Neuron (in vitro differentiated cells): ENCODE measurements around the gene CLPSL2.

ENCODE experiments used
- H2AFZ ChIP-seq: one replicate; pipeline ENCODE4 v1.6.1; 2013; ENCODE audit warnings: low read depth, mild to moderate bottlenecking, inconsistent platforms, low read length, moderate library complexity
- H3K27me3 ChIP-seq: one replicate; pipeline ENCODE4 v1.6.1; 2013; ENCODE audit warnings: low read length; ENCODE audit not compliant: insufficient read depth
- H3K36me3 ChIP-seq: one replicate; pipeline ENCODE4 v1.6.1; 2013; ENCODE audit warnings: low read length; ENCODE audit not compliant: insufficient read depth
- H3K4me1 ChIP-seq: one replicate; pipeline ENCODE4 v1.6.1; 2013; ENCODE audit warnings: low read length; ENCODE audit not compliant: insufficient read depth
- H3K4me3 ChIP-seq: 2 replicates; pipeline ENCODE4 v1.5.1; 2013; ENCODE audit warnings: mild to moderate bottlenecking, low read length, moderate library complexity
- H3K9me3 ChIP-seq: one replicate; pipeline ENCODE4 v1.6.1; 2013; ENCODE audit warnings: low read length

Gene CLPSL2

GRCh38 chr6:35804996-35805736 is 28.8 kb downstream of the CLPSL2 start, which contains the start of gene LHFPL5:
LHFPL5 (plus strand) TSS chr6:35805352; CDS start chr6:35805671, 319 bp downstream.
- H3K4me1 ChIP-seq: peaks cover 2% of the 10 kb centered on the region
- H3K9me3 ChIP-seq: no peaks in the 10 kb centered on the region
- H2AFZ ChIP-seq: no peak within 1 kb of the TSS
- H3K27me3 ChIP-seq: no peaks in the 10 kb centered on the region
- peak within 1 kb of the TSS; percentile 41 for H3K4me3 ChIP-seq
- no peaks in the 10 kb centered on the region for H3K36me3 ChIP-seq

- peaks cover 2% of the 10 kb centered on the region for H3K4me1 ChIP-seq
- no peak overlapping the region for H2AFZ ChIP-seq
- H3K36me3 ChIP-seq: no peaks in the 10 kb centered on the region
- no peaks in the 10 kb centered on the region for H3K27me3 ChIP-seq
- no peaks in the 10 kb centered on the region for H3K9me3 ChIP-seq
- H3K4me3 ChIP-seq: no peak overlapping the region
Observed at GRCh38 chr6:35808688-35809087, 32.3 kb downstream of the CLPSL2 start.

DNA sequence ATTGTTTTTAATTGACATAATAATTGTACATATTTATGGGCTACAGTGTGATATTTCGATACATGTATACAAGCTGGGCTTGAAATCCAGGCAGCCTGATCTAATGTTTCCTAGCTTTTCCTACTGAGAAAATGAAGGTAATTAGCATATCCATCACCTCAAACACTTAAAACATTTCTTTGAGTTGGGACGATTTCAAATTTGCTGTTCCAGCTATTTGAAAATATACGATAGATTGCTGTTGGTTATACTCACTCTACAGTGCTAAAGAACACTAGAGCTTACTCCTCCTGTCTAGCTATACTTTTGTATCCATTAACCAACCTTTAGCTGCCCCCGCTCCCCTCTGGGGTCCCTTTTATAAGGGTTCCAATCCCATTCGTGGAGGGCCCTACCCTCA is 33.4 kb downstream of the CLPSL2 start:
- no peaks in the 10 kb centered on the region for H3K36me3 ChIP-seq
- peaks cover under 1% of the 10 kb centered on the region for H3K4me1 ChIP-seq
- H3K27me3 ChIP-seq: no peaks in the 10 kb centered on the region

GRCh38 chr6:35810971-35811698 is 34.7 kb downstream of the CLPSL2 start:
- H3K9me3 ChIP-seq: no peaks in the 10 kb centered on the region
- H3K4me3 ChIP-seq: no peak overlapping the region
- H3K36me3 ChIP-seq: no peaks in the 10 kb centered on the region
- no peak overlapping the region for H2AFZ ChIP-seq
- H3K4me1 ChIP-seq: no peaks in the 10 kb centered on the region
- H3K27me3 ChIP-seq: no peaks in the 10 kb centered on the region

More for the DNA sequence above, 33.4 kb downstream of the CLPSL2 start:
- Histone ChIP-seq H2AFZ (no peak overlapping the region), H3K9me3 (no peaks in the 10 kb centered on the region), H3K4me3 (no peak overlapping the region)

DNA sequence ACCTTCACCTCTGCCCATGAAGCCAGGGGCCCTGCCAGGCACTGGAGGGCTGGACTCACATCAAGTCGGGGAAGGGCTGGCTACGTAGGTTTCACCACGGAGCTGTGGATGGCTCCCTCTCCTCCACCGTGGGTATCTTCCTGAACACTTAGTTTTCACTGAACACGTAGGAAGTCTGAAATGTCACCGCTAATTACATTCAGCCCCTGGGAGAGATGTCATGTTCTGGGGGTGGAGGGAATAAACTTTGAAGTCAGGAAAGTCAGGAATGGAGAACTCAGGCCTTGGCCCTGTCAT is 35.2 kb downstream of the CLPSL2 start:
- Histone ChIP-seq H3K4me3 (no peak overlapping the region), H3K36me3 (no peaks in the 10 kb centered on the region)

GRCh38 chr6:35817515-35817914 is 41.1 kb downstream of the CLPSL2 start:
- Histone ChIP-seq H3K27me3 (no peaks in the 10 kb centered on the region), H2AFZ (no peak overlapping the region), H3K4me3 (no peak overlapping the region), H3K9me3 (no peaks in the 10 kb centered on the region), H3K36me3 (no peaks in the 10 kb centered on the region), H3K4me1 (no peaks in the 10 kb centered on the region)

More for the DNA sequence above, 35.2 kb downstream of the CLPSL2 start:
- no peaks in the 10 kb centered on the region for H3K27me3 ChIP-seq
- H2AFZ ChIP-seq: no peak overlapping the region
- no peaks in the 10 kb centered on the region for H3K4me1 ChIP-seq
- no peaks in the 10 kb centered on the region for H3K9me3 ChIP-seq

GRCh38 chr6:35823601-35824000 is 47.2 kb downstream of the CLPSL2 start:
- no peaks in the 10 kb centered on the region for H3K27me3 ChIP-seq
- no peaks in the 10 kb centered on the region for H3K4me1 ChIP-seq
- H3K4me3 ChIP-seq: no peak overlapping the region
- no peaks in the 10 kb centered on the region for H3K36me3 ChIP-seq
- no peak overlapping the region for H2AFZ ChIP-seq
- no peaks in the 10 kb centered on the region for H3K9me3 ChIP-seq

- no peaks in the 10 kb centered on the region for H3K4me1 ChIP-seq
- H2AFZ ChIP-seq: no peak overlapping the region
- H3K9me3 ChIP-seq: no peaks in the 10 kb centered on the region
- H3K36me3 ChIP-seq: no peaks in the 10 kb centered on the region
- no peaks in the 10 kb centered on the region for H3K27me3 ChIP-seq
- no peak overlapping the region for H3K4me3 ChIP-seq
Observed at GRCh38 chr6:35824552-35825192, 48.3 kb downstream of the CLPSL2 start.
